KOPT-K1 (cell line): ENCODE measurements around the gene NOXA1.
"Not testable (repeated sequence)": the region's sequence is repeated elsewhere in the genome, so short reads cannot be mapped to it uniquely, and the experiment has no call there.

ENCODE experiments used
- H3K27ac ChIP-seq: fragments of 200-600 bp; sonication (generic); 2 replicates; pipeline ENCODE4 v1.5.1; 2016; ENCODE audit warnings: antibody characterized with exemption, mild to moderate bottlenecking, low read depth, low read length; ENCODE audit not compliant: poor library complexity, severe bottlenecking
- H3K36me3 ChIP-seq: fragments of 200-600 bp; sonication (generic); 2 replicates; pipeline ENCODE4 v1.5.1; 2017; ENCODE audit warnings: antibody characterized with exemption, mild to moderate bottlenecking, low read length, moderate library complexity; ENCODE audit not compliant: insufficient read depth
- H3K9me3 ChIP-seq: fragments of 200-600 bp; sonication (generic); 2 replicates; pipeline ENCODE4 v1.5.1; 2017; ENCODE audit warnings: antibody characterized with exemption, low read length, mild to moderate bottlenecking; ENCODE audit not compliant: insufficient read depth, poor library complexity, severe bottlenecking

NOXA1 gene

GRCh38 chr9:137447722-137448601 is 24.8 kb downstream of the NOXA1 start:
- Histone ChIP-seq H3K27ac (no peak overlapping the region), H3K9me3 (no peaks in the 10 kb centered on the region), H3K36me3 (no peaks in the 10 kb centered on the region)

- Histone ChIP-seq H3K27ac (no peak overlapping the region), H3K36me3 (no peaks in the 10 kb centered on the region), H3K9me3 (no peaks in the 10 kb centered on the region)
Observed at GRCh38 chr9:137448602-137448962, 25.4 kb downstream of the NOXA1 start.

GRCh38 chr9:137449081-137449844 is 26.1 kb downstream of the NOXA1 start:
- no peaks in the 10 kb centered on the region for H3K36me3 ChIP-seq
- no peaks in the 10 kb centered on the region for H3K9me3 ChIP-seq
- H3K27ac ChIP-seq, result no peak overlapping the region

- Histone ChIP-seq H3K36me3 (no peaks in the 10 kb centered on the region), H3K27ac (no peak overlapping the region), H3K9me3 (no peaks in the 10 kb centered on the region)
Observed at GRCh38 chr9:137449931-137450538, 26.8 kb downstream of the NOXA1 start.

GRCh38 chr9:137450539-137451222 is 27.5 kb downstream of the NOXA1 start:
- H3K9me3 ChIP-seq, H3K27ac ChIP-seq, H3K36me3 ChIP-seq: not testable (repeated sequence)

DNA sequence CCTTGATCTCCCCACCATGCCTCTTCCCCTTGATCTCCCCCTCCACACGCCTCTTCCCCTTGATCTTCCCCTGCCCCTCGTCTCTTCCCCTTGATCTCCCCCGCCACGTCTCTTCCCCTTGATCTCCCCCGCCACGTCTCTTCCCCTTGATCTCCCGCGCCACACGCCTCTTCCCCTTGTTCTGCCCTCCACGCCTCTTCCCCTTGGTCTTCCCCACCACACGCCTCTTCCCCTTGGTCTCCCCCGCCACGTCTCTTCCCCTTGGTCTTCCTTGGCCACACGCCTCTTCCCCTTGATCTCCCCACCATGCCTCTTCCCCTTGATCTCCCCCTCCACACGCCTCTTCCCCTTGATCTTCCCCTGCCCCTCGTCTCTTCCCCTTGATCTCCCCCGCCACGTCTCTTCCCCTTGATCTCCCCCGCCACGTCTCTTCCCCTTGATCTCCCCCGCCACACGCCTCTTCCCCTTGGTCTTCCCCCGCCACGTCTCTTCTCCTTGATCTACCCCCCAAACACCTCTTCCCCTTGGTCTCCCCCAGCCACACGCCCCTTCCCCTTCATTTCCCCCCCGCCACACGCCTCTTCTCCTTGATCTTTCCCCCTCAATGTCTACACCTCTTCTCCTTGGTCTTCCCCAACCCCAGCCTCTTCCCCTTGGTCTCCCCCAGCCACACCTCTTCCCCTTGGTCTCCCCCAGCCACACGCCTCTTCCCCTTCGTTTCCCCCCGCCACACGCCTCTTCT is 28.2 kb downstream of the NOXA1 start:
- not testable (repeated sequence) for H3K9me3 ChIP-seq, H3K36me3 ChIP-seq, H3K27ac ChIP-seq

DNA sequence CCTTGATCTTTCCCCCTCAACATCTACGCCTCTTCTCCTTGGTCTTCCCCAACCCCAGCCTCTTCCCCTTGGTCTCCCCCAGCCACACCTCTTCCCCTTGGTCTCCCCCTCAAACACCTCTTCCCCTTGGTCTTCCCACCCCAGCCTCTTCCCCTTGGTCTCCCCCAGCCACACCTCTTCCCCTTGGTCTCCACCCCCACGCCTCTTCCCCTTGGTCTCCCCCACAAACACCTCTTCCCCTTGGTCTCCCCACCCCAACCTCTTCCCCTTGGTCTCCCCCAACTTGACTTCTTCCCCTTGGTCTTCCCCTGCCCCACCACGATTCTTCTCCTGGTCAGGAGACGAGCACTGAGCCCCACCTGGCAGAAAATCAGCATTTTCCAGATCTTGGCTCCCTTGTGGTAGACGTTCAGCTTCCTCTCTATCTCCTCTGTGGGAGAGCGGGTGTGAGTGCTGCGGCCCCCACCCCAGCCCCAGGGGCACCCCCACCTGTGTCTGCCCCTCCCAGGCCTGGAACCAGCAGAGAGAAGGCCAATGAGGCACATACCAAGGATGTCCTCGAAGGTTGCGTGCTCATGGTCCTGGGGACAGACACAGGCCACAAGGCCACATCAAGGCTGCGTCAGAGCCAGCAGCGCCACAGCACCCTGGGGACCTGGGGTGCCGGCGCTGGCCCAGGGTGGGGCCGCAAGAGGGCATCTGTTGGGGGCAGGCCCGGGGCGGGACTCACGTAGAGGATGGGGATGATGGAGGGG is 29.0 kb downstream of the NOXA1 start:
- no peak overlapping the region for H3K27ac ChIP-seq
- H3K9me3 ChIP-seq, result no peaks in the 10 kb centered on the region
- no peaks in the 10 kb centered on the region for H3K36me3 ChIP-seq

- H3K27ac ChIP-seq, result no peak overlapping the region
Observed at GRCh38 chr9:137452761-137453642, 29.8 kb downstream of the NOXA1 start.

DNA sequence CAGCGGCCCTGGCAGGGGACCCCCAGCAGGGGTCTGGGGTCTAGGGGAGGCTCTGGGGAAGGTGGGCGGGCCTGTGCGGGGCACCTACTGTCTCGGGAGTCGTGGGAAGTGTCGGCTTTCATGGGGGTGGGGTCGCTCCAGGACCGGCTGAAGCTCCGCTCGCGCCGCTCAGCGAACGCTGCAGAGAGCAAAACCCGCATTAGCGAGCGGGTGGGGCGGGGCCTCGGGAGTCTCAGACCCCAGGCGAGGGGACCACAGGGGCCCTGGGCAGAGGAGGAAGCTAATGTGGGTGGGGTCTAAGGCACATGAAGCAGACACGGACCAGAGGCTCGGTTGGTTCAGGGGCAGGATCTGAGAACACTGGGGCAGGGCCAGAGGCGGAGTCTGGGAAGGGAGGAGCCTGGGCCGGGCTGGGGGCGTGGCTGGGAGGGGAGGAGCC is 30.5 kb downstream of the NOXA1 start:
- Histone ChIP-seq H3K9me3 (no peaks in the 10 kb centered on the region), H3K27ac (no peak overlapping the region), H3K36me3 (no peaks in the 10 kb centered on the region)

More at GRCh38 chr9:137452761-137453642, 29.8 kb downstream of the NOXA1 start:
- Histone ChIP-seq H3K9me3 (no peaks in the 10 kb centered on the region), H3K36me3 (no peaks in the 10 kb centered on the region)

DNA sequence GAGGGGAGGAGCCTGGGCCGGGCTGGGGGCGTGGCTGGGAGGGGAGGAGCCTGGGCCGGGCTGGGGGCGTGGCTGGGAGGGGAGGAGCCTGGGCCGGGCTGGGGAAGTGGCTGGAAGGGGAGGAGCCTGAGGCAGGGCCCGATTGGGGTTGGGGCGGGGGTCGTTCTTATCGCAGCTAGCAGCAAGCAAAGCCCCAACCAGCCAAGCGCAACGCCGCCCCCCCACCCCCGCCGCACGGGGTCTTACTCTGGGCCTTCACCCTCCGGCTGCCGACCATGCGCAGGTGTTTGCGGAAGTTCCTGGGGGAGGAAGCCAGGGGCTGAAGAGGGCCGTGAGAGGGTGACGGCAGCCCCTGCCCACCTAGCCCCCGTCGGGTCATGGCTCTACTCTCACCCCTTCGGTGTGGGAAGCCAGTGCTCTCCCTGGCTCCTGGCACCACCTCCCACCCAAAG is 31.0 kb downstream of the NOXA1 start:
- Histone ChIP-seq H3K27ac (no peak overlapping the region), H3K9me3 (no peaks in the 10 kb centered on the region), H3K36me3 (no peaks in the 10 kb centered on the region)

DNA sequence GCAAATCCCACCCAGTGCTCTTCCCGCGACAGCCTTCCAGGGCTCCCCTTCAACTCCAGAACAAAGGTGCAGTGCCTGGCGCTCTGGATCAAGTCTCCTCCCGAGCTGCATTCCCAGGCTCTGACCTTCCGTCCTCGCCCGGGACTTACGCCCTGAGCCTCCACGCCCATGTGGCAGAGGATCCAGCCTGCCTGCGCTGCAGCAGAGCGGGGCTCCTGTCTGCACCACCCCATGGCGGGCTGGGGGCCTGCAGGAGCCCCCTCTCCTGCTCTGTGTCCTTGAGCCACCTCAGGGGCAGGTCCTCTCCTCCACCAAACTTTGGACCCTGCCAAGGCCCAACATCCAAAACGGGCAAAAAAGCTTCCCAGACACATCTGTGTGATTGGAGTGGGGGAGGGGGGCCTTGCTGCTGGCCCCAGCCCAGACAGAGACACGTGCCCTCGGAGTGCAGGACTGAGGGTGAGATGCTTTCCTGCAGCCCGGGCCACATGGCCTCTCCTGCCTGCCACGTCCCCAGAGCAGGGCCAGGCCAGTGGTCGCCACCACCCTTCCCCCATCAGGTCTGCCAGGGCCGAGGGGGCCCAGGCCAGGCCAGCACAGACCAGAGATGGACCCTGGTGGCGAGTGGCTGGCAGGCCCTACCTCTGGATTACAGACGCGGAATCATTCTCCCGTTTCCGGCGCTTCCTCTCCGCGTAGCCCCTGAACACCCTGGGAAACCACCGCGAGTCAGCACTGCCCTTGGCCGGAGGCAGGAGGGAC is 31.6 kb downstream of the NOXA1 start:
- no peaks in the 10 kb centered on the region for H3K9me3 ChIP-seq
- H3K36me3 ChIP-seq, result no peaks in the 10 kb centered on the region
- H3K27ac ChIP-seq, result no peak overlapping the region

DNA sequence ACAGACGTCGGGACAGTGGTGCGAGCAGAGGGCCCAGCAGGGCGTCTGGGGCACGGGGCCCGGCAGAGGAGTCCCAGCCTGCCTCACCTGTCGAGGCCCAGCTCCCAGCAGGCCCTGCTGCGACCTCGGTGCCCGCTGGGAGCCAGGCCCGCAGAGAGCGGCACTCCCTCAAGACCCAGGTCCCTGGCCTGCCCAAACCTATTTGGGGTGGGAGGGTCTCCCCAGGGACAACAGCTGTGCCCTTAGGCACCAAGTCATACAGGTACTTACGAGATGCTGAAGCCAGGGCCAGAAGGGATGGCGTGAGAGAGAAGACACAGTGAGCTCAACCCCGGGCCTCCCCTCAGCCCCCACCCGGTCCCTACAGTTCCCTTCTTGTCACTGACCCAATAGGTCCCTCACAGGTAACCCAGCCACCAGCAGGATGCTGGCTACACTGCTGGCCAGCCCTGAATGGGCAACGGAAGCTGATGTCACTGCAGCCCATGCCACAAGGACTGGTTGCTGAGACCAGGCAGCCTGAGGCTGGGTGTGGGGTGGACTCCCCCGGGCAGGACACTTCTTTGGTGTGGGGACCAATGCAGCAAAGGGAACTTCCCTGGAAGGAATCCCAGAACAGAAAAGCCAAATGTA is 32.3 kb downstream of the NOXA1 start:
- Histone ChIP-seq H3K27ac (no peak overlapping the region), H3K9me3 (no peaks in the 10 kb centered on the region), H3K36me3 (no peaks in the 10 kb centered on the region)
